B cell (primary cell): Measurements from ENCODE around the gene ABCC3. TPM values are rescaled to one million over a fixed set of nuclear protein-coding genes. Genes with fewer than 3 reads are reported as not detected.
A peak's percentile ranks its signal among the peaks of the same experiment; 100 is the strongest.

Source experiments
- ATAC-seq: fragments of 200-7000 bp; cut with Tn5 transposase; one replicate; pipeline ENCODE4 v1.10.0; 2021; ENCODE audit warnings: low read depth, mild to moderate bottlenecking, moderate number of reproducible peaks, moderate library complexity
- CTCF ChIA-PET: fragments of 350-600 bp; sonication (Branson Sonifier 250); formaldehyde crosslinking; loops from one replicate; lab custom pipeline; 2021; ENCODE audit warnings: antibody characterized with exemption, inconsistent platforms; lab: Charles Lee
- POLR2A ChIA-PET: fragments of 350-600 bp; sonication (Branson Sonifier 250); formaldehyde crosslinking; loops from one replicate; lab custom pipeline; 2021; ENCODE audit warnings: antibody characterized with exemption; lab: Charles Lee
- DNase-seq: peaks from one replicate; pipeline ENCODE4 v3.0.0; 2013
- H2AFZ ChIP-seq: 2 replicates; pipeline ENCODE4 v1.6.1; 2012; ENCODE audit warnings: mild to moderate bottlenecking, low read depth, low read length; ENCODE audit not compliant: insufficient read depth, poor library complexity, severe bottlenecking
- H3K27ac ChIP-seq, 2 donors: 1 replicate in 1 of 2; 2 replicates in 1 of 2; pipeline ENCODE4 v1.5.1; 2012 to 2013; ENCODE audit warnings: low read length in 2 of 2, mild to moderate bottlenecking in 2 of 2, moderate library complexity in 1 of 2
- H3K27me3 ChIP-seq, 4 experiments: fragments of 200-600 bp in 1 of 4; sonication (generic) in 1 of 4; replicated peaks in 1 of 4; 1 replicate in 2 of 4; 2 replicates in 2 of 4; pipeline versions ENCODE4 v1.6.1 to v1.7.0; 2013 to 2016; ENCODE audit warnings: low read length in 3 of 4, mild to moderate bottlenecking in 2 of 4, mixed read lengths in 1 of 4, moderate library complexity in 1 of 4; ENCODE audit not compliant: insufficient read depth in 4 of 4, control insufficient read depth in 3 of 4; ENCODE audit errors: control extremely low read depth in 1 of 4
- H3K36me3 ChIP-seq, 2 experiments: replicated peaks in 1 of 2; 1 replicate in 1 of 2; 2 replicates in 1 of 2; pipeline versions ENCODE4 v1.6.1 to v1.7.1; 2013; ENCODE audit warnings: low read length in 1 of 2; ENCODE audit not compliant: insufficient read depth in 2 of 2, control insufficient read depth in 1 of 2; ENCODE audit errors: control extremely low read depth in 1 of 2, extremely low read depth in 1 of 2
- H3K4me1 ChIP-seq, 2 donors: fragments of 200-600 bp in 1 of 2; sonication (generic) in 1 of 2; 1 replicate in 1 of 2; 2 replicates in 1 of 2; pipeline versions ENCODE4 v1.5.1 to v1.6.1; 2013 to 2017; ENCODE audit warnings: low read length in 2 of 2; ENCODE audit not compliant: control insufficient read depth in 2 of 2, insufficient read depth in 2 of 2
- H3K4me2 ChIP-seq: replicated peaks from 2 replicates; pipeline ENCODE3; 2012; ENCODE audit warnings: mild to moderate bottlenecking, low read depth, low read length; ENCODE audit not compliant: poor library complexity, severe bottlenecking
- H3K4me3 ChIP-seq, 5 experiments: fragments of 200-600 bp in 1 of 5; sonication (generic) in 1 of 5; 1 replicate in 3 of 5; 2 replicates in 2 of 5; pipeline versions ENCODE4 v1.5.1 to v1.7.0; 2011 to 2016; ENCODE audit warnings: low read length in 4 of 5, mild to moderate bottlenecking in 4 of 5, low read depth in 2 of 5, control low read depth in 1 of 5, moderate library complexity in 1 of 5; ENCODE audit not compliant: insufficient read depth in 1 of 5; ENCODE audit errors: control extremely low read depth in 1 of 5, extremely low read depth in 1 of 5
- H3K79me2 ChIP-seq: fragments of 200-600 bp; sonication (generic); one replicate; pipeline ENCODE4 v1.6.0; 2016; ENCODE audit warnings: low read length; ENCODE audit not compliant: control insufficient read depth, insufficient read depth
- H3K9ac ChIP-seq: fragments of 200-600 bp; sonication (generic); 2 replicates; pipeline ENCODE4 v1.6.1; 2017; ENCODE audit warnings: mild to moderate bottlenecking, low read length, moderate library complexity
- H3K9me3 ChIP-seq, 3 donors: one replicate each; pipeline versions ENCODE4 v1.6.1 to v1.7.1; 2013; ENCODE audit warnings: low read length in 2 of 3; ENCODE audit not compliant: control insufficient read depth in 2 of 3, insufficient read depth in 1 of 3; ENCODE audit errors: control extremely low read depth in 1 of 3
- H4K20me1 ChIP-seq: 2 replicates; pipeline ENCODE4 v1.6.0; 2012; ENCODE audit warnings: mild to moderate bottlenecking, low read length; ENCODE audit not compliant: insufficient read depth, control insufficient read depth, poor library complexity, severe bottlenecking
- H3K27ac Mint-ChIP-seq: one replicate; pipeline ENCODE4 v1.8.0; 2021; ENCODE audit warnings: mixed read lengths
- H3K27me3 Mint-ChIP-seq: one replicate; pipeline ENCODE4 v1.8.0; 2021; ENCODE audit warnings: mixed read lengths
- H3K4me1 Mint-ChIP-seq: one replicate; pipeline ENCODE4 v1.8.0; 2021; ENCODE audit warnings: mixed read lengths
- H3K4me3 Mint-ChIP-seq: one replicate; pipeline ENCODE4 v1.8.0; 2021; ENCODE audit warnings: mixed read lengths
- H3K9me3 Mint-ChIP-seq: one replicate; pipeline ENCODE4 v1.8.0; 2022; ENCODE audit warnings: mixed read lengths; ENCODE audit not compliant: insufficient read depth
- EZH2 ChIP-seq: IDR thresholded peaks from 2 replicates; pipeline ENCODE4 v1.6.1; 2012; ENCODE audit warnings: borderline replicate concordance, low read depth, mild to moderate bottlenecking, moderate library complexity, low read length; ENCODE audit not compliant: insufficient read depth, poor library complexity, severe bottlenecking
- WGBS: methylation state at CpG from one replicate; pipeline ENCODE4 v1.1.5; 2013; ENCODE audit warnings: missing lambda C conversion rate; ENCODE audit not compliant: insufficient coverage; 5-methylcytosine and 5-hydroxymethylcytosine counted together
- intact Hi-C: fragments of 100-400 bp; cut with micrococcal nuclease; formaldehyde crosslinking; loops from one replicate; pipeline ENCODE4 v1.10.0; 2022
- polyA plus RNA-seq: library from polyadenylated mRNA; depleted of rRNA; stranded (reverse); fragments of >200 nt; gene quantifications from 2 replicates; pipeline ENCODE4 v1.2.3, GENCODE V29; 2012
- total RNA-seq, 2 donors: library from RNA; stranded (reverse); fragments of 120-200 nt in 1 of 2; gene quantifications; 1 replicate in 1 of 2; 2 replicates in 1 of 2; pipeline versions ENCODE4 v1.2.3 to v1.2.4, GENCODE V29; 2013 to 2022
- TF ChIP-seq, protein P1 (sequence below): fragments of 200-600 bp; IDR thresholded peaks from one replicate; pipeline ENCODE4 v1.8.0; 2022; ENCODE audit warnings: antibody characterized with exemption, mild to moderate bottlenecking

ABCC3 gene
- total and polyA plus RNA-seq, 2 donors (not counting 1 experiment from before 2014, with no cell fraction given), result 0.05 to 0.60 TPM

DNA sequence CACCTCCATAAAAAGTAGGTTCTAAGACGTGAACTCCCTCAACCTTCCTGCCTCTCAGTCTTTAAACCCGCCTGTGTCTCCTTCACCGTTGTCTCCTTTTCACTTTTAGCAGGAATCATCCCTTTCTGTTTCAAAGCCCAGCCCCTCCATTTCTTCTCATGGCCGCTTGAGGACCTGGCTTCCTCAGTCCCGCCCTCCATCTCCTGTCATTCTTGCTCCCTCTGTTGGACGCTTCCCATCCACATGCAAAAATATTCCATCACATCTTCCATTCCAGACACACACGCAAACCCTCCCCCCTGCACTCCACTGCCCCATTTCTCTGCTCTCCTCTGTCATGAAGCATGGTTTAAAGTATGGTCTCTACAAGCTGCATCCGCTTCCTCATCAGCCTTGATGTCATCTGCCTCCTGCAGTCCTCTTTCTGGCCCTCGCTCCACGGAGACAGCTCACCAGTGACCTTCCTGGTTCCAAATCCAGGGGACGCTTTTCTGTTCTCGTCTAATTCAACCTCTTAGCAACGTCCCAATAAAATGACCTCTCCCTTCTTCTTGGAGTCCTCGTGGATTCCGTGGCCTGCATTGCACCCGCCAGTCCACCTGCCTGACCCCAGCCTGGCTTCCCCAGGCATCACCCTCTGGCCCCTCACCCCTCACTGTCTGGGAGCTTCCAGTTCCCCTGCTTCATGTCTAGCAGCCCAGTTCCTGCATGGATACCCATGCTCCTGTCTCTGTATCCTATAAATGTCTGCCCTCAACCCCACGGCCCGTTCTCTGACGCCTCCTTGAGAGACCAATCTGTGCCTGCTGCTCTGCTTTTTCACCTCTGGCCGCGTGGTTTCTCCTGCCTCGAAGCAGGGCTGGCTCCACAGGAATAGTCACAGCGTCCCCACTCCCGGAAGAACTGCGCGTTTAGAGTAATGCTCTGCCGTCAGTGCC, 46.9 kb downstream of the ABCC3 start:
- no peak overlapping the region for H3K4me3 Mint-ChIP-seq
- H2AFZ ChIP-seq, result peak overlapping the region; percentile 49
- H3K27ac ChIP-seq, result no peak overlapping the region
- DNase-seq (no peak), ATAC-seq (no peak)
- TF ChIP-seq EZH2, result no peak
- TF ChIP-seq, protein P1, sequence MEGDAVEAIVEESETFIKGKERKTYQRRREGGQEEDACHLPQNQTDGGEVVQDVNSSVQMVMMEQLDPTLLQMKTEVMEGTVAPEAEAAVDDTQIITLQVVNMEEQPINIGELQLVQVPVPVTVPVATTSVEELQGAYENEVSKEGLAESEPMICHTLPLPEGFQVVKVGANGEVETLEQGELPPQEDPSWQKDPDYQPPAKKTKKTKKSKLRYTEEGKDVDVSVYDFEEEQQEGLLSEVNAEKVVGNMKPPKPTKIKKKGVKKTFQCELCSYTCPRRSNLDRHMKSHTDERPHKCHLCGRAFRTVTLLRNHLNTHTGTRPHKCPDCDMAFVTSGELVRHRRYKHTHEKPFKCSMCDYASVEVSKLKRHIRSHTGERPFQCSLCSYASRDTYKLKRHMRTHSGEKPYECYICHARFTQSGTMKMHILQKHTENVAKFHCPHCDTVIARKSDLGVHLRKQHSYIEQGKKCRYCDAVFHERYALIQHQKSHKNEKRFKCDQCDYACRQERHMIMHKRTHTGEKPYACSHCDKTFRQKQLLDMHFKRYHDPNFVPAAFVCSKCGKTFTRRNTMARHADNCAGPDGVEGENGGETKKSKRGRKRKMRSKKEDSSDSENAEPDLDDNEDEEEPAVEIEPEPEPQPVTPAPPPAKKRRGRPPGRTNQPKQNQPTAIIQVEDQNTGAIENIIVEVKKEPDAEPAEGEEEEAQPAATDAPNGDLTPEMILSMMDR, result no peak
- H3K4me3 ChIP-seq, result no peak overlapping the region
- H3K9me3 Mint-ChIP-seq, result no peaks in the 10 kb centered on the region
- ChIA-PET POLR2A (no interaction called here), CTCF (no interaction called here)
- no peak overlapping the region for H3K9ac ChIP-seq
- H3K27ac Mint-ChIP-seq, result no peak overlapping the region
- H4K20me1 ChIP-seq, result no peaks in the 10 kb centered on the region
- no peaks in the 10 kb centered on the region for H3K36me3 ChIP-seq
- no peak overlapping the region for H3K4me2 ChIP-seq
- H3K9me3 ChIP-seq, result no peaks in the 10 kb centered on the region
- peaks cover 44% of the 10 kb centered on the region for H3K27me3 Mint-ChIP-seq
- WGBS, result 62% methylated on average over 27 of the region's 27 CpGs
- intact Hi-C loops, result no loop called here
- H3K79me2 ChIP-seq, result no peaks in the 10 kb centered on the region
- H3K4me1 Mint-ChIP-seq, result peaks cover 4% of the 10 kb centered on the region
- H3K4me1 ChIP-seq, result peaks cover 0 to 3% of the 10 kb centered on the region in 2 donors
- H3K27me3 ChIP-seq, result peaks cover 0 to 4% (median 0%) of the 10 kb centered on the region in 4 experiments

DNA sequence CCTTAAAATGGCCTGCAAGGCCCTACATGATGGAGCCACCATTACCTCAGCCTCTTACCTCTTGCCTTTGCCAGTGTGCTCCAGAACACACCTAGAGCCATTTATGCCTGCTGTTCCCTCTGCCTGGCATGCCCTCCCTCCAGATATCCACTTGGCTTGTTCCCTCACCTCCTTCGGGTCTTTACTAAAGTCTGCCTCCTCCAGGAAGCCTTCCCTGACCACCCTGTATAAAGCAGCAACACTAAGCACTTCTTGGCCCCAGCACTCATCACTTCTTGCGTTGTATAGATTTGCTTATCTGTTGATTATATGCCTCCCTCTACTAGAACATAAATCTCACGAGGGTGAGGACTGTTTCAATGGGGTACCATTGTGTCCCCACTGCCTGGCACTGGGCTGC, 47.8 kb downstream of the ABCC3 start:
- Histone ChIP-seq H3K4me3 (no peak overlapping the region), H3K36me3 (no peaks in the 10 kb centered on the region), H3K27ac (no peak overlapping the region), H3K79me2 (no peaks in the 10 kb centered on the region), H3K9me3 (no peaks in the 10 kb centered on the region), H4K20me1 (no peaks in the 10 kb centered on the region), H2AFZ (no peak overlapping the region), H3K9ac (no peak overlapping the region), H3K27me3 (peaks cover 0 to 4% (median 0%) of the 10 kb centered on the region in 4 experiments), H3K4me1 (peaks cover 0 to 3% of the 10 kb centered on the region in 2 donors), H3K4me2 (no peak overlapping the region)
- Mint-ChIP-seq H3K4me3 (no peak overlapping the region), H3K4me1 (peaks cover 4% of the 10 kb centered on the region), H3K9me3 (no peaks in the 10 kb centered on the region), H3K27me3 (peaks cover 39% of the 10 kb centered on the region), H3K27ac (no peak overlapping the region)
- intact Hi-C loops, result no loop called here
- ChIA-PET POLR2A (no interaction called here), CTCF (no interaction called here)
- 91% methylated on average over 1 of the region's 3 CpGs for WGBS
- no peak for TF ChIP-seq EZH2
- TF ChIP-seq, protein P1, result no peak
- DNase-seq, result no peak
- no peak for ATAC-seq
